SK-N-SH (cell line): ENCODE results near the gene HK1.

Experiments
- ELF1 ChIP-seq: IDR thresholded peaks from 2 replicates; pipeline ENCODE4 v1.4.0; 2012
- EP300 ChIP-seq, 2 experiments: IDR thresholded peaks; 2 replicates each; pipeline versions ENCODE4 v1.4.0 to v1.6.1; 2012; ENCODE audit warnings: borderline replicate concordance in 1 of 2, low read depth in 1 of 2, low read length in 1 of 2
- POLR2AphosphoS5 ChIP-seq: IDR thresholded peaks from 2 replicates; pipeline ENCODE4 v1.6.1; 2012; ENCODE audit warnings: low read depth, low read length
- RAD21 ChIP-seq: IDR thresholded peaks from 2 replicates; pipeline ENCODE4 v1.6.1; 2012; ENCODE audit warnings: mild to moderate bottlenecking, low read length
- SMC3 ChIP-seq: IDR thresholded peaks from 2 replicates; pipeline ENCODE4 v1.6.1; 2012; ENCODE audit warnings: low read depth, low read length, improper control_type of control experiment
- TAF1 ChIP-seq: IDR thresholded peaks from 2 replicates; pipeline ENCODE4 v1.6.1; 2012; ENCODE audit warnings: low read depth, mild to moderate bottlenecking, low read length, moderate library complexity, borderline replicate concordance
- TCF12 ChIP-seq: IDR thresholded peaks from 2 replicates; pipeline ENCODE4 v1.4.0; 2012
- USF1 ChIP-seq: IDR thresholded peaks from 2 replicates; pipeline ENCODE4 v1.4.0; 2012; ENCODE audit warnings: low read depth, borderline replicate concordance
- TF ChIP-seq, protein P1 (sequence below): fragments of 200-600 bp; sonication (generic); IDR thresholded peaks from 2 replicates; pipeline ENCODE4 v1.6.1; 2017; ENCODE audit warnings: antibody characterized with exemption, mild to moderate bottlenecking, moderate library complexity
- TF ChIP-seq, protein P2 (sequence below): IDR thresholded peaks from 2 replicates; pipeline ENCODE4 v1.4.0; 2012; ENCODE audit warnings: low read depth, borderline replicate concordance

DNA sequence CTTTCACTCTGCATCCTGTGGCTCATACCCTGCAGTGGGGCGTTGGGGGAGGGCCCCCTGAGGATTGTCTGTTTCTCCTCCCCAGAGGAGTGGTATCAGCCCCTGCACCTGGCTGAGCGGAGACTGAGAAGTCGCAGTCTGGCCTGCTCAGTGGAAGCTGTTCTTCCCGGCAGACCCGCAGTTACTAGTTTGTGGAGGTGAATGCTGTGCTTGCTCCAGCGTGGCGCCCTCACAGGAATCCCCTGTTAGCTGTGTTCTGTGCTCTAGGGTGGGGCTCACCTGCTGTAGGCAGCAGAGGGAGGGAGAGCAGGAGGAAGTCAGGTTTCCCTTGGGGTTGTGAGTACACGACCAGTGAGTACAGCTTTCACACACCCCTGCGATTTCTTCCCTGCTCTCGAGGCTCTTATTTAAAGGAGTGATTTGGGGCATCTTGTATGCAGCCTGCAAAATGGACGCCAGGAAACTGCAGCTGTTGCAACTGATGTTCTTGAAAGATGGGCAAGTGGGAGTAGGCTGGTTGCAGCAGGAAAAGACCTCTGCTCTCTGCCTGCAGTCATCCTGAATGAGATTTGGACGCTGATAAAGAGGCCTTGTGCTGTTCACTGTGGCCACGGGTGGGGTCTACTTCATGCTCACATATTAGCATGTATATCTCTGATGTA is 66.4 kb downstream of the HK1 start:
- TF ChIP-seq USF1 (no peak), TAF1 (no peak), RAD21 (no peak), EP300 (IDR thresholded peaks at IDR 0.05; ENCODE audit: borderline replicate concordance in 1 of 2, low read depth in 1 of 2, low read length in 1 of 2) (no peak), TCF12 (no peak), ELF1 (no peak), POLR2AphosphoS5 (no peak), SMC3 (no peak)
- TF ChIP-seq, protein P1, sequence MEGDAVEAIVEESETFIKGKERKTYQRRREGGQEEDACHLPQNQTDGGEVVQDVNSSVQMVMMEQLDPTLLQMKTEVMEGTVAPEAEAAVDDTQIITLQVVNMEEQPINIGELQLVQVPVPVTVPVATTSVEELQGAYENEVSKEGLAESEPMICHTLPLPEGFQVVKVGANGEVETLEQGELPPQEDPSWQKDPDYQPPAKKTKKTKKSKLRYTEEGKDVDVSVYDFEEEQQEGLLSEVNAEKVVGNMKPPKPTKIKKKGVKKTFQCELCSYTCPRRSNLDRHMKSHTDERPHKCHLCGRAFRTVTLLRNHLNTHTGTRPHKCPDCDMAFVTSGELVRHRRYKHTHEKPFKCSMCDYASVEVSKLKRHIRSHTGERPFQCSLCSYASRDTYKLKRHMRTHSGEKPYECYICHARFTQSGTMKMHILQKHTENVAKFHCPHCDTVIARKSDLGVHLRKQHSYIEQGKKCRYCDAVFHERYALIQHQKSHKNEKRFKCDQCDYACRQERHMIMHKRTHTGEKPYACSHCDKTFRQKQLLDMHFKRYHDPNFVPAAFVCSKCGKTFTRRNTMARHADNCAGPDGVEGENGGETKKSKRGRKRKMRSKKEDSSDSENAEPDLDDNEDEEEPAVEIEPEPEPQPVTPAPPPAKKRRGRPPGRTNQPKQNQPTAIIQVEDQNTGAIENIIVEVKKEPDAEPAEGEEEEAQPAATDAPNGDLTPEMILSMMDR: no peak
- TF ChIP-seq, protein P2, sequence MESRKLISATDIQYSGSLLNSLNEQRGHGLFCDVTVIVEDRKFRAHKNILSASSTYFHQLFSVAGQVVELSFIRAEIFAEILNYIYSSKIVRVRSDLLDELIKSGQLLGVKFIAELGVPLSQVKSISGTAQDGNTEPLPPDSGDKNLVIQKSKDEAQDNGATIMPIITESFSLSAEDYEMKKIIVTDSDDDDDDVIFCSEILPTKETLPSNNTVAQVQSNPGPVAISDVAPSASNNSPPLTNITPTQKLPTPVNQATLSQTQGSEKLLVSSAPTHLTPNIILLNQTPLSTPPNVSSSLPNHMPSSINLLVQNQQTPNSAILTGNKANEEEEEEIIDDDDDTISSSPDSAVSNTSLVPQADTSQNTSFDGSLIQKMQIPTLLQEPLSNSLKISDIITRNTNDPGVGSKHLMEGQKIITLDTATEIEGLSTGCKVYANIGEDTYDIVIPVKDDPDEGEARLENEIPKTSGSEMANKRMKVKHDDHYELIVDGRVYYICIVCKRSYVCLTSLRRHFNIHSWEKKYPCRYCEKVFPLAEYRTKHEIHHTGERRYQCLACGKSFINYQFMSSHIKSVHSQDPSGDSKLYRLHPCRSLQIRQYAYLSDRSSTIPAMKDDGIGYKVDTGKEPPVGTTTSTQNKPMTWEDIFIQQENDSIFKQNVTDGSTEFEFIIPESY: no peak
